NCI-H2107 (cell line): ENCODE results near the gene SIGLEC14.
"Not testable (repeated sequence)": the region's sequence is repeated elsewhere in the genome, so short reads cannot be mapped to it uniquely, and the experiment has no call there.

Experiments used
- DNase-seq: peaks from one replicate; lab custom pipeline; 2025; lab: John Stamatoyannopoulos, UW

Gene SIGLEC14, protein sequence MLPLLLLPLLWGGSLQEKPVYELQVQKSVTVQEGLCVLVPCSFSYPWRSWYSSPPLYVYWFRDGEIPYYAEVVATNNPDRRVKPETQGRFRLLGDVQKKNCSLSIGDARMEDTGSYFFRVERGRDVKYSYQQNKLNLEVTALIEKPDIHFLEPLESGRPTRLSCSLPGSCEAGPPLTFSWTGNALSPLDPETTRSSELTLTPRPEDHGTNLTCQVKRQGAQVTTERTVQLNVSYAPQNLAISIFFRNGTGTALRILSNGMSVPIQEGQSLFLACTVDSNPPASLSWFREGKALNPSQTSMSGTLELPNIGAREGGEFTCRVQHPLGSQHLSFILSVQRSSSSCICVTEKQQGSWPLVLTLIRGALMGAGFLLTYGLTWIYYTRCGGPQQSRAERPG

DNA sequence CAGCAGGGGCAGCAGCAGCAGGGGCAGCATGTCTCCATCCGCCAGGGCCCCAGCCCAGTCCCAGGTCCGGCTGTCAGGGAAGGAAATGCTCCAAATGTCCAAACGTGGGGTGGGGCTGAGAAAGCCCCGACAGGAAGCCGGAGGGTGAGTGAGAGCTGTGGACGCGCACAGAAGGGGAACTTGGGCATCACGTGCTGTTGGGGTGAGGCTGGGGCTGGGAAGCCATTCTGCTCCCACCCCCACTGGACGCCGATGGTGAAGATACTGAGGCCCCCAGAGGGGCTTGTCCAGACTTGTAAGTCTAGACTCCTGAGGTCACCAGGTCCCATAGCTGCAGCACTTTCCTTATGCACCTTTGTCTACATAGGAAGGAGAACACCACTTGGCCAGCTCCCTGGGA, at the start of gene SIGLEC14:
Gene SIGLEC14, minus strand, starts transcription at position 96 of the 400 bp plus-strand sequence. Its CDS starts 66 bp downstream, at position 30.
- not testable (repeated sequence) for DNase-seq

DNA sequence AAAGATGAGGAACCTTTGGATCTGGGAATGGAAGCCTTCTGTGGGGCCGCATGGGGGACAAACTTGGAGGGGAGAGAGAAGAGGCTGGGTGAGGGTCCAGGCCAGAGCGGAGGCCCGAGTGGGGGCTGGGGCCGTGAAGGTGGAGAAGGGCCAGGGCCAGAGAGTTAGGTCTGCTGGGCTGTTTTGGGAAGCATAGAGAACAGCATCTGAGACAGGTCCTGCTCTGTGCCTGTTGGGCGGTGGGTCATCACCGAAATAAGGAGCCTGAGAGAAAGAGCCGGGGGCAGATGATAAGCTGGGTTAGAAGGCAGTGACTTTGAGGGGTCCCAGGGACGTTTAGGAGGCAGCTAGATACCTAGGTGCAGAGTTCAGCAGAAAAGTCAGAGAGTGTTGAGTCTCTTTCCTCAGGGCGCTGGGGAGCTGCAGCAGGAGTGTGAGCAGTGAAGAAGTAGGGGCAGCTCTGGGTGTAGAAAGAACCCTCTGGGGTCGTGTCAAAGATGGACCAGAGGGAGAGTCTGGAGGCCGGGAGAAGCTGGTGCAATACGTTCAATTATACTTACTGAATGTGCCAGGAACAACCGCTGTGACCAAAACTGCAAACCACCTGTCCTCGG, 49.2 kb upstream of the SIGLEC14 start:
- DNase-seq, result no peak

- no peak for DNase-seq
These were observed 48.5 kb upstream of the SIGLEC14 start for GRCh38 chr19:51695088-51695487.

- no peak for DNase-seq
These were observed 47.9 kb upstream of the SIGLEC14 start for GRCh38 chr19:51694318-51695085.

- no peak for DNase-seq
These were observed 47.2 kb upstream of the SIGLEC14 start for GRCh38 chr19:51693819-51694218.

DNA sequence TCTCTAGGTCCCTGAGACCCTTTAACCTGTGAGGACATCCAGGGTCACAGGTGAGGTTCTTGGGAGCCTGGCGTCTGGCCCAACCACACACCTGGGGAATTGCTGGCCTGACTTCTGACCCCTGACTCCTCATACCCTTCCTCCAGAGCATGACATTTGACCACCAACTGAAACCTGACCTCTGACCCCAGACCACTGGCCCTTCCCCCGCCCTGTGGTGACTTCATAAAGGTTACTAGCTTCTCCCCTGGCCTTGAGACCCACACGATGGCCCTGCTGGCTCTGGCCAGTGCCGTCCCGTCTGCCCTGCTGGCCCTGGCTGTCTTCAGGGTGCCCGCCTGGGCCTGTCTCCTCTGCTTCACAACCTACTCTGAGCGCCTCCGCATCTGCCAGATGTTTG, 46.6 kb upstream of the SIGLEC14 start, which contains the start of gene SPACA6:
Gene SPACA6, plus strand, starts transcription at position 71 of the 400 bp plus-strand sequence. Its CDS starts 197 bp downstream, at position 268.
- no peak for DNase-seq

DNA sequence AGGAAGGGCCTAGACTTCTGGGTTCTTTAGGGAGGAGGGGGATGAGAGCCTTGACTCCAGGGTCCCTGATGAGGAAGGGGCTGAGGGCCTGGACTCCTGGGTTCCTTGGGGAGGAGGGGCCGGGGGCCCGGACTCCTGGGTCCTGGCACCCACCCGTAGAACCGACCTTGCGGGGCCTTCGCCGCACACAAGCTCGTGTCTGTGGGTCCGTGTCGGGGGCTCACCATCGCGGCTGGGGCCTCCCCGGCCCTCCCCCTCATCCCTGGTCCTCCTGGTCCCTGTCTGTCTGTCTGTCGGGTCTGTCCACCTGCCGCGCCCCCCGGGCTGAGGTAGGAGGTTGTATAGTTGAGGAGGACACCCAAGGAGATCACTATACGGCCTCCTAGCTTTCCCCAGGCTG, 45.8 kb upstream of the SIGLEC14 start:
- no peak for DNase-seq

DNA sequence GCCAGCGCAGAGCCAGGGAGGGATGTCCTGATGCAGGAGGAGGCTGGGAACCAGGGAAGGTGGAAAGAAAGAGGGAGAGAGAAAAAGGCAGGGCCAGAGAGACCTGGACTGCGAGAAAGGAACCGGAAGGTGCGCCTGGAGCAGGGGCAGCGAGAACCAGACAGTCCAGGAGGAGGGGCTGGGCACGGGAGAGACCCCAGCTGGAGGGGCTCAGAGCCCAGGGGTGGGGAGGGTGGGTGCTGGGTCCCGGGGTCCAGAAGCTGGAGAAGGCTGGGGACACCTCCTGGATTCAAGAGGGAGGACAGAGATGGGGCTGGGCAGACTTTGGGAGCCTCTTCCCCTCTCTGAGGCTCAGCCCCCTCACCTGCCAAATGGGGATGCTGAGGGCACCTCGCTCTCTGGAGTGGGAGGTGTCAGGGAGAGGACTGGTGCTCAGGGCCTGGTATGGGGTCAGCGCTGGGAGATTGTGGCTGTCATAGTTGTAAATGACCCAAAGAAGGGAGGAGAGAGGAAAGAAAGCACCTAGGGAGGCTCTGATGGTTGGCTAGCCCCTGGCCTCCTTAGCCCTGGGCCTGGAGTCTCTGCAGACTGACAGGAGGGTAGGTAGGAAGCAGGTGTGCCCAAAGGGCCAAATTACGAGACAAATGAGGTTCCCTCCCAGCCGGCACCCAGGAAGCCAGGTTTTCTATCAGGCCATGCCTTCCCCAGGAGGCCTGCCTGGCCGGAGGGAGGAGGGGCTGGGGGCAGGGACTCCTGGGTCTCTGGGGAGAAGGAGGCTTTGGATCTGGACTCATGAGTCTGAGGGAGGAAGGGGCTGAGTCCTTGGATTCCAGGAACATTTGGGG, 45.2 kb upstream of the SIGLEC14 start:
- DNase-seq, result no peak

GRCh38 chr19:51691074-51691583, 44.5 kb upstream of the SIGLEC14 start:
- no peak for DNase-seq

- peak; percentile 64 for DNase-seq
These were observed 43.9 kb upstream of the SIGLEC14 start for GRCh38 chr19:51690454-51691073.

GRCh38 chr19:51689751-51690453, 43.3 kb upstream of the SIGLEC14 start:
- DNase-seq, result no peak

- peak; percentile 65 for DNase-seq
These were observed 42.3 kb upstream of the SIGLEC14 start for GRCh38 chr19:51688671-51689571.

- no peak for DNase-seq
These were observed 41.4 kb upstream of the SIGLEC14 start for GRCh38 chr19:51687791-51688670.

DNA sequence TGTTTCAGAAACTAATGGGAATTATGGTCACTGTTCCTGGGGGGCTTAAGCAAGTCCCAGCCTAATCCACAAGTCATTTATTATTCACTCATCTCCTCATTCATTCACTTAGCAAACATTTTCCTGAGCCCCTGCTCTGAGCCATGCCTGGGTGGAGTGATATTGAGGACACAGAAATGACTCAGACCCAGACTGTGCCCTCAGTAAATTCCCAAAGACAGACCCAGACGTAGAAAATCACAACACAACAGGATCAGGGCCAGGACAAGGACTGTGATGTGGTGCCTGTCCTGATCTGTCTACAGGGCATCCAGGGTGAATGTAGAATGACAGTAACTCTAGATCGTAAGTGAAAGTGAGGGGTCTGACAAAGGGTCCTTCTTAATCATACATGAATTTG, 39.5 kb upstream of the SIGLEC14 start:
- DNase-seq, result no peak

- no peak for DNase-seq
These were observed 34.8 kb upstream of the SIGLEC14 start for GRCh38 chr19:51681286-51681941.

GRCh38 chr19:51680474-51680873, 33.8 kb upstream of the SIGLEC14 start:
- no peak for DNase-seq

- DNase-seq, result no peak
These were observed 30.0 kb upstream of the SIGLEC14 start for GRCh38 chr19:51676566-51677083.
